ENCODE measurements around the gene CYP2A7.
"Not testable (repeated sequence)": the region's sequence is repeated elsewhere in the genome, so short reads cannot be mapped to it uniquely, and the experiment has no call there.

The CYP2A7 gene

DNA sequence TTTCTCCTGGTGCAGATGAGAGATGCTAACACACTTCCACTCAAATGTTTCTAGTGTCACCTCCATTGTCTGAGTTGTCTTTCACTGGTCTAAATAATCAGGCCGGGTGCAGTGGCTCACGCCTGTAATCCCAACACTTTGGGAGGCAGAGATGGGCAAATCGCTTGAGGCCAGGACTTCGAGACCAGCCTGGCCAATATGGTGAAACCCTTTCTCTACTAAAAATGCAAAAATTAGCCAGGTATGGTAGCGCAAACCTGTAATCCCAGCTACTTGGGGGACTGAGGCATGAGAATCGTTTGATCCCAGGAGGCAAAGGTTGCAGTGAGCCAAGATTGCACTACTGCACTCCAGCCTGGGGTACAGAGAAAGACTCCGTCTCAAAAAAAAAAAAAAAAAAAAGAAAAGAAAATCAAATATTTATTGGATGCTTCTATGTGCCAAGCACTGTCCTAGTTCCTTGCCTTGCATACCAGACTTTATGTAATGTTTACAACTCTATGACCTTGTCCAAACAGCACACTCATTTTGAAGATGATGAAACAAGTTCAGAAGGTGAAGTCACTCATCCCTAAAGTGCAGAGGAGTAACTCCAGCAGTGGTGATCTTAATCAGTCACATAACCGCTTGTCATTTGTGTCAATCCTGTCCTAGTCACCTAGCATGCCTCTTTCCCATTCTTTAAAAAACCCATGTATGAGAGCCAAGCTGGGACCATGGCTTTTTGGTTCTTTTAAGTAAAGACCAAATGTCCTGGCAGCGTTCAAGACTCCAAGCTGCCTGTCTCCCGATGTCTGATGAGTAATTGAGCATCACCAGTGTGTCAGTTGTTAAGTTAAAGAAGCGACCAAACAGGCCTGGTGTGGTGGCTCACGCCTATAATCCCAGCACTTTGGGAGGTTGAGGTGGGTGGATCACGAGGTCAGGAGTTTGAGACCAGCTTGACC is 15.1 kb upstream of the CYP2A7 start:
- DNase-seq: not testable (repeated sequence)

DNA sequence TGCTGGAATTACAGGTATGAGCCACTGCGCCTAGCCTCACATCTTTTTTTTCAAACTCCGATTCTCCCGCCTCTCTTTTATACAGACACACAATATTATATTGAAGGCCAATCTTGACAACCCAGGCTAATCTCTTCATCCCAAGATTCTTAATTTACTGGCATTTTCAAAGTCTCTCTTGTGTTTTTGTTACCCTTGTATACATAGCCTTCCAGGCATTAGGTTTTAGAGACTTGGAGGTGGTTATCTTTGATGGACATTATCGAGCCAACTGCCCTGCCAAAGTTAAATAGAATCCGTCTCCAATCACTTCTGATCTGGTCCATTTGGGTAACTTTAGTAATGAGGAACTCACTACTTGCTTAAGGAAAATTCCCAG is 14.4 kb upstream of the CYP2A7 start:
- DNase-seq: no peak

DNA sequence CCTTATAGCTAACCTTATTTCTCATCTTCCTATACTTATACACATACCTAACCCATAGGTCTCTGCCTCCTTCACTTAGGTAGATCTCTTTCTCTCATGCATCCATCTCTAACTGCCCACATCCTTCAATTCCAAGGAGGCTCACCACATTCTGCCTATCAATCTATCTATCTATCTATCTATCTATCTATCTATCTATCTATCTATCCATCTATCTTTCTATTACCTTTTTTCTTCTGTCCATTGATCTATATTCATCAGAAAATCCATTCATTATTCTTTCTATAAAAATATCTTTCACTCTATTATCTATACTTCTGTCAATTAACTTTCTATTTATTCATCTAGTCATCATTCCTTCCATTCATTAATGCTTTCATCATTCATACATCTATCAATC is 11.1 kb upstream of the CYP2A7 start:
- DNase-seq: no peak

DNA sequence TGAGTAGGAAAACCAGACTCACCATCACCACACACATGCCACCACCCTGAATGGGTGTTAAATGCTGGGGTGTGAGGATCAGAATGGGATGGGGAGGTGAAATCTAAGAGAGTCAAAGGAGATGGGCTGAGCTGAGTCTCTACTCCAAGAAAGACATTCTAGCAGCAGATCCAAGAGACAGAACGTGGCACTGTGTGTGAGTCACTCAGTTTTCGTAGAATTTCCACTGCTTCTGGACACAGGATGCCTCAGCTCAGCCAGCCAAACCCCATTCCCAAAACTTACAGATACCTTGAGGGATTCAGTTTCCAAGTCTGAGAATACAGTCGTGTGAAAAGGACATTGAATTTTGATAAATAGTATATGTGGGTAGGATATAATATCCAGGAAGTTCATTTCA is 7.3 kb upstream of the CYP2A7 start:
- no peak for DNase-seq

DNA sequence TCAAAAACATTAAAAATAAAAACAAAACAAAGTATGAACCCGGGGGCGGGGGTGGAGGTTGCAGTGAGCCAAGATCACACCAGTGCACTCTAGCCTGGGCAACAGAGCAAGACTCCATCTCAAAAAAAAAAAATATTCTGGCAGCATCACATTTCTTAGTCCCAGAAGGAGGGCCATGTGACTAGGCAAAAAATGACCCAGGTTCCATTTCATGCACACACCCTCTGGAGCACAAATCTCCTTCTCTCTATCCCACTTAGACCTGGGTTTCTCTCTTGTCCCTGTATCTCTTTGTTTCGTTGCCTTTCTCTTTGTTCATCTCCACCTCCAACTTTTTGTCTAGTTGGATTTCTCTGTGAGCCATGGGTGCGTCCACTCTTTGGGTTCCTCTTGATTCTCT is 6.2 kb upstream of the CYP2A7 start:
- no peak for DNase-seq

DNA sequence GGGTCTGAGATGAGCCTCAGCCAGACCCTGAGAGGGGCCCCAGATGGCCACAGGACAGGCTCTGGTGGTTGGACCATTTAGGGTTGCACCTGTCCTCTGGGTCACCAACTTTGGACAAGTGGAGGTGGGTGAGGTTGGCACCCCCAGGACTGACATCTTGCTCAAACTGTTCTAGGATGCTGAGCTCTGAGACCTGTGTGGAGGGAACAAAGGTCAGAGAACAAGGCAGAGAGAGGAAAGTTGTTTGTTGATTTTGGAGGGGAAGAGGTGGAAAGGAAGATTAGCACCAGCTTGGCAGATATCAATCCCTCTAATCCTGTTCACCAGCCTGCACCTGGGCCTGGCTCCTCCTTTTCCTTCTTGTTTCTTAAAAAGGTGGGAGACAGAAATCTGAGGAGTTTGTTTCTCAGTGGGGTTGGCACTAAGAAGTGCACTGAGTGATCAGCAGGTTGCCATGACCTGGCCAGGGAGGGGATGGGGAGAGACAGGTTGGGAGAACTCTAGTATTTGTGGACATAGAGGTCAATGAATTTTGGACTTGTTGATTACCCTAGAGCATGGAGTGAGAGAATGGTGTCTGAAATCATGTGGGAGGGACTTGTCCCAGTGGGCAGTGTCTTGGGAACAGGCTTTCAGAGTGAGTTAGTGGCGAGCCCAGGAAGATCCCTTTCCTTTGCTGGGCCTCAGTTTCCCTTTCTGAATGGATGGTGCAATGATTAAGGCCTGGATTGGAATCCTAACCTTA is 2.3 kb upstream of the CYP2A7 start:
- DNase-seq: not testable (repeated sequence)

DNA sequence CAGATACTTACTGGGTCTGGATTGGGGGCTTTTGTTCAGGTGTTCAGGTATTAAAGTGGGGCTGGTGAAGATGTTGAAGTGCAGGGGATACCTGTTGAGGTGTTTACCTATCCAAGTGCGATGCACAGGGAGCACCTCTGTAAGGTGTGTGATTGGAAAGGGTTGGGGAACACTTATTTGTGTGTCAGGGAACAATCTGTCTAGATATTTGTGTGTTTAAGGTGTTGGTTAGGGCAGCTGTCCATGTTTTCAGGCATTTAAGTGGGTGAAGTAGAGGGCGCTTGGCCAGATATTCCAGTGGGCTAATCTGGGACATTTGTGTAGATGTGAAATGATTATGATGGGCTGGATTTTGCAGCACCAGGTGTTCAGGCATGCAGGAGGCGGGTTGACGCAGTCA is 2.7 kb downstream of the CYP2A7 start:
- not testable (repeated sequence) for DNase-seq

DNA sequence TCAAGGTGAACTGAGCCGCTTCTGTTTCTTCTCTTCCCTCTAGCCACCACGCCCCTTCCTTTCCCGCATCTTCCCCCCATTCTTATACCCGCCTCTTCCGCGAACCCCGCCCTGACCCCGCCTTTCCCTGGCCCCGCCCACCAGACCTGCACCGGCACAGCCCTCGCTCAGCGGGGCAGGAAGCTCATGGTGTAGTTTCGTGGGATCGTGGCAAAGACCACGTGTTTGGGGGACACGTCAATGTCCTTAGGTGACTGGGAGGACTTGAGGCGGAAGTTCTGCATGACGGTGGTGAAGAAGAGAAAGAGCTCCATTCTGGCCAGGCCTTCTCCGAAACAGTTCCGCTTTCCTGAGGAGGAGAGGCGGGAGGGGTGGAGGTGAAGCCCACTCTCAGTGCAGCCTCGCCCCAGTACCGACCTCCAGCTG is 6.5 kb downstream of the CYP2A7 start:
- not testable (repeated sequence) for DNase-seq

DNA sequence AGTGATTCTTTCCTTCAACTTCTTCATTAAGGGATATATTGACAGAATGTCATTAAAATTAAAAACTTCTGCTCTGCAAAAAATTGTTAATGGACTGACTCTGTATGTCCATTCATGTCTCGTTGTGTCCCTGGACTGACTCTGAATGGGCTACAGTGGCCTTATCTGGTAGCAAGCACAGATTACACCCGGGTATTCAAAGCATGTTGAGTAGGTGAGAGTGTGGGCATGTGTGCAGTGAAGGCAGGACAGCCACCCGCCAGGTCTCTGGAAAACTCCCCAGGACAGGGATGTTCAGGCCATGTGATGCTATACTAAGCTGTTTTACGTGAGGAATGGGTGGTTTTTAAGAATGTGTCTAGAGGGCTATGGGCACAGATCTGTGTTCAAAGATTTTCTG is 7.2 kb downstream of the CYP2A7 start:
- DNase-seq: not testable (repeated sequence)

DNA sequence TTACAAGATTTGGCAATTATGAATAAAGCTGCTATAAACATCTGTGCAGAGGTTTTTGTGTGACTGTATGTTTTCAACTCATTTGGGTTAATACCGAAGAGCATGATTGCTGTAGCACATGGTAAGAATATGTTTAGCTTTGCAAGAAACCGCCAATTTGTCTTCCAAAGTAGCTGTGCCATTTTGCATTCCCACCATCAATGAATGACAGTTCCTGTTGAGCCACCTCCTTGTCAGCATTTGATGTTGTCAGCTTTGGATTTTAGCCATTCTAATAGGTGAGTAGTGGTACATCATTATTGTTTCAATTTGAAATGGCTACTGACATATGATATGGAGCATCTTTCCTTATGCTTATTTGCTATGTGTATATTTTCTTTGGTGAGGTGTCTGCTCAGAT is 8.2 kb downstream of the CYP2A7 start:
- DNase-seq: not testable (repeated sequence)

DNA sequence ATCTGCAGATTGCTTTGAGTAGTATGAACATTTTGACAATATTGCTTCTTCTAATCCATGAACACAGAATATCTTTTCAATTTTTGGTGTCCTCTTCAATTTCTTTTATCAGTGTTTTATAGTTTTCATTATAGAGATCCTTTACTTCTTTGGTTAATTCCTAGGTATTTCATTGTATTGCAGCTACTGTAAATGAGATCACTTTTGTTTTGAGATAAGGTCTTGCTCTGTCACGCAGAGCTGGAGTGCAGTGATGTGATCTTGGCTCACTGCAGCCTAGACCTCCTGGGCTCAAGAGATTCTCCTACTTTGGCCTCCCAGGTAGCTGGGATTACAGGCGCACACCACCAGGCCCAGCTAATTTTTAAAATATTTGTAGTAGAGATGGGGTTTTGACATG is 9.8 kb downstream of the CYP2A7 start:
- DNase-seq: no peak

DNA sequence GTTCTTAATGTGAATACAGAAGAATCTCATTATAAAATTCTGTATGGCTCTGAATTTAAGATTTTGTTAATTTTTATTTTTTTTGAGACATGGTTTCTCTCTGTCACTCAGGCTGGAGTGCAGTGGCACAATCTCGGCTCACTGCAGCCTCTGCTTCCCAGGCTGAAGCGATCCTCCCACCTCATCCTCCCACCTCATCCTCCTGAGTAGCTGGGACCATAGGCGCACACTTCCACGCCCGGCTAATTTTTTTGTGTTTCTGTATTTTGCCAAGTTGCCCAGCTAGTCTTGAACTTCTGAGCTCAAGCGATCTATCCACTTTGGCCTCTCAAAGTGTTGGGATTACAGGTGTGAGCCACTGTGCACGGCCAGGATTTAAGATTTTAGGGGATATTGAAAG is 14.3 kb downstream of the CYP2A7 start:
- no peak for DNase-seq

DNA sequence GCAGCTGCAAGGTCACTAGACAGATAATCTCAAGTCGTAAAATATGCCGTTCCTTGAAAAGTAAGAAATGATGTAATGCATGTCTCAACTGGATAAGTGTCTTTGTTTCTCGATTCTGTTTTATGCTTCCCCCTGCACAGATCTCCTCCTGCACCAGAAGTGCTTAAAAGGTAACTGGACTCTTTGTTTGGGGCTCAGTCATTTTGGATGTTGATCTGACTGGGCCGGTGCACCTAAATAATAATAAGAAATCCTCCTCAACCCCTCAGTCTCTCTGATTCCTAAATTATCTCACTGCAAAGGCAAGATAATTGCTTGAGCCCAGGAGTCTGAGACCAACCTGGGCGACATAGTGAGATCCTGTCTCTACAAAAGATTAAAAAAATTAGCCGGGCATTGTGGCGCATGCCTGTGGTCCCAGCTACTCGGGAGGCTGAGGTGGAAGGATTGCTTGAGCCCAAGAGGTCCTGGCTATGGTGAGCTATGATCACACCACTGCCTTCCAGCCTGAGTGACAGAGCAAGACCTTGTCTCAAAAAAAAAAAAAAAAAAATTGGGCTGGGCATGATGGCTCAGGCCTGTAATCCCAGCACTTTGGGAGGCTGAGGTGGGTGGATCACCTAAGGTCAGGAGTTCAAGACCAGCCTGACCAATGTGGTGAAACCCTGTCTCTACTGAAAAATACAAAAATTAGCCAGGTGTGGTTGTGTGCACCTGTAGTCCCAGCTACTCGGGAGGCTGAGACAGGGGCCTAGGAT is 17.1 kb downstream of the CYP2A7 start:
- not testable (repeated sequence) for DNase-seq

DNA sequence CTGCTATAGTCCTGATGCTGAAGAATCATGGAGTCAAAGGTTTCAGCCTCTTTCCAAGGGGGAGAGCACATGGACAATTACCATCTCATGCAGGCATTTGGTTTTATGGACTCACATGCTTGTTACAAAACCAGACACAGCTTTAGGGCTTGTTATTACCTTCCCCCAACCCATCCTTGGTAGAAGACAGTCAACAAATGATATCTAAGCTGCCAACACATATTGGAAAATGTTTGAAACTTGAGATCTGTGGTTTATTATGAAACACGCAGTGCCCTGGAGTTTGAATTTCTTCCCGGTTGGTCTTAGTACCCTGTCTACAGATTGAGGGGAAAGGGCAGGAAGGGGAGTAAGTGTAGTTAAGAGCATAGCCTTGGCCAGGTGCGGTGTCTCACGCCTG is 19.2 kb downstream of the CYP2A7 start:
- no peak for DNase-seq

DNA sequence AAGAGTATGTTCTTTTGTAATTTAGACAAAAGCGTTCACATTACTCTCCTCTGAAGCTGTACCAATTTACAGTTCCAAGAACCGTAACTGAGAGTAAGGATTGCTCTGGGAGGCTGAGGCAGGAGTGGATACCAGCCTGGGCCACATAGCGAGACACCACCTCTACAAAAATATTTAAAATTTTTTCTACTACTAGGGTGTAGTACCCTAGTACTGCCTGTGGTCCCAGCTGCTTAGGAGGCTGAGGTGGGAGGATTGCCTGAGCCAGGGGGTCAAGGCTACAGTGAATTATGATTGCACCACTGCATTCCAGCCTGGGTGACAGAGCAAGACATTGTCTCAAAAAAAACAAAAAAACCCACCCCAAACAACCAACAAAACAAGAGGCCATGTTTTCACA is 19.7 kb downstream of the CYP2A7 start:
- no peak for DNase-seq

DNA sequence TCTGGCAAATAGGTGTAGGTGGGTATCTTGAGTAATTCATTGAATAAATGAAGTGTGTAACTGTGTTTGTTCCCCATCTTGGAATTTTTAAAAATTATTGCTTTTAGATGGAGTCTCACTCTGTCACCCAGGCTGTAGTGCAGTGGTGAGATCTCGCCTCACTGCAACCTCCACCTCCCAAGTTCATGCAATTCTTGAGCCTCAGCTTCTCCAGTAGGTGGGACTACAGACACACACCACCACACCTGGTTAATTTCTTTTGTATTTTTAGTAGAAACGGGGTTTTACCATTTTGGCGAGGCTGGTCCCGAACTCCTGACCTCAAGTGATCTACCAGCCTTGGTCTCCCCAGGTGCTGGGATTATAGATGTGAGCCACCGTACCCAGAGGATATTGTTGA is 23.9 kb downstream of the CYP2A7 start:
- no peak for DNase-seq

DNA sequence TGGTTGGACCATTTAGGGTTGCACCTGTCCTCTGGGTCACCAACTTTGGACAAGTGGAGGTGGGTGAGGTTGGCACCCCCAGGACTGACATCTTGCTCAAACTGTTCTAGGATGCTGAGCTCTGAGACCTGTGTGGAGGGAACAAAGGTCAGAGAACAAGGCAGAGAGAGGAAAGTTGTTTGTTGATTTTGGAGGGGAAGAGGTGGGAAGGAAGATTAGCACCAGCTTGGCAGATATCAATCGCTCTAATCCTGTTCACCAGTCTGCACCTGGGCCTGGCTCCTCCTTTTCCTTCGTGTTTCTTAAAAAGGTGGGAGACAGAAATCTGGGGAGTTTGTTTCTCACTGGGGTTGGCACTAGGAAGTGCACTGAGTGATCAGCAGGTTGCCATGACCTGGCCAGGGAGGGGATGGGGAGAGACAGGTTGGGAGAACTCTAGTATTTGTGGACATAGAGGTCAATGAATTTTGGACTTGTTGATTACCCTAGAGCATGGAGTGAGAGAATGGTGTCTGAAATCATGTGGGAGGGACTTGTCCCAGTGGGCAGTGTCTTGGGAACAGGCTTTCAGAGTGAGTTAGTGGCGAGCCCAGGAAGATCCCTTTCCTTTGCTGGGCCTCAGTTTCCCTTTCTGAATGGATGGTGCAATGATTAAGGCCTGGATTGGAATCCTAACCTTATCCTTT is 29.4 kb downstream of the CYP2A7 start:
- DNase-seq: not testable (repeated sequence)

DNA sequence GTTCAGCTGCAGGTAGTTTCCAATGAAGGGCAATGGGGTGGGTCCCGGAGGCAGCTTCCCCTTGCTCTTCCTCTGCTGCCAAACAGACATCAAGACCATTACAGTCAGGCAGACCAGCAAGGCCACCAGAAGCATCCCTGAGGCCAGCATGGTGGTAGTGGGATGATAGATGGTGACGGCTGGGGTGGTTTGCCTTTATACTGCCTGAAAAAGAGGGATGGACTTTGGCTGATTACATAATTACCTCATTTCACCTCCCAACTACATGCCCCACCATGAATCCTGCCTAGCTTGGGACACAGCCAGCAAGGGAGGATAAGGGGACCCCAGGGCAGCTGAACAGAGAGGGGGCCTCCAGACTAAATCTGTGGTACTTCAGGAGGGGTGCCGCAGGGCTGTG is 31.8 kb downstream of the CYP2A7 start, which contains the start of gene CYP2A6:
CYP2A6 (minus strand) TSS at position 171 of the 400 bp plus-strand sequence; CDS start at position 150, 21 bp downstream.
- DNase-seq: not testable (repeated sequence)

DNA sequence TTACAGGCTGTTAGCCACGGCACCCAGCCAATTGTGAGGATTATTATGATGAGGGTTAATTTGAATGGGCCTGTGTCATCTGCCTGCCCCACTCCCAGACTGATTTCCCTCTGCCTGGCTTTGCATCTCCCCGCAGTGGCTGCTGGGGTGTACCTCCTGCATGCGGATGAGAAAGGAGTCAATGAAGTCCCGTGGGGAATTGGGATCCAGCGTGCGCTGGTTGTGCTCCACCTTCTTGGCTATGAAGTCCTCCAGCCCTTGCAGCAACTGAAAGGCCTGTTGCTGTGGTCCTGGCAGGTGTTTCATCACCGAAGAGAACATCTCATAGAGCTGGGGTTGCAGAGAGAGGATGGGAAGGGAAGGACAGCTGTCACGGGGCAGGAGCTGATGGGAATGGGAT is 35.3 kb downstream of the CYP2A7 start:
- DNase-seq: not testable (repeated sequence)

DNA sequence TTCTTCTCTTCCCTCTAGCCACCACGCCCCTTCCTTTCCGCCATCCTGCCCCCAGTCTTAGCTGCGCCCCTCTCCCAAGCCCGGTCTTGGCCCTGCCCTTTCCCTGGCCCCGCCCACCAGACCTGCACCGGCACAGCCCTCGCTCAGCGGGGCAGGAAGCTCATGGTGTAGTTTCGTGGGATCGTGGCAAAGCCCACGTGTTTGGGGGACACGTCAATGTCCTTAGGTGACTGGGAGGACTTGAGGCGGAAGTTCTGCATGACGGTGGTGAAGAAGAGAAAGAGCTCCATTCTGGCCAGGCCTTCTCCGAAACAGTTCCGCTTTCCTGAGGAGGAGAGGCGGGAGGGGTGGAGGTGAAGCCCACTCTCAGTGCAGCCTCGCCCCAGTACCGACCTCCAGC is 38.4 kb downstream of the CYP2A7 start:
- not testable (repeated sequence) for DNase-seq

DNA sequence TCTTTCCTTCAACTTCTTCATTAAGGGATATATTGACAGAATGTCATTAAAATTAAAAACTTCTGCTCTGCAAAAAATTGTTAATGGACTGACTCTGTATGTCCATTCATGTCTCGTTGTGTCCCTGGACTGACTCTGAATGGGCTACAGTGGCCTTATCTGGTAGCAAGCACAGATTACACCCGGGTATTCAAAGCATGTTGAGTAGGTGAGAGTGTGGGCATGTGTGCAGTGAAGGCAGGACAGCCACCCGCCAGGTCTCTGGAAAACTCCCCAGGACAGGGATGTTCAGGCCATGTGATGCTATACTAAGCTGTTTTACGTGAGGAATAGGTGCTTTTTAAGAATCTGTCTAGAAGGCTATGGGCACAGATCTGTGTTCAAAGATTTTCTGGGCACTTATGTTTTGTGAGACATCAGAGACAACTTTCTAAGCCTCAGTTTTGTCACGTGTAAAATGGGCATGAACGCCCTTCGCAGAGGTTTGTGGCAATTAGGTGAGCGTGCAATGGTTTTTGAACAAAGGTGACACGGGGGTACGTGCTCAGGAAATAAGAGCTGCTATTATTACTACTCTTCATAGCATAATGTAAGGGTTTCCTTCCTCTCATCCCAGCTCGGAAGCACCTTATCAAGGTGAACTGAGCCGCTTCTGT is 38.9 kb downstream of the CYP2A7 start:
- not testable (repeated sequence) for DNase-seq

DNA sequence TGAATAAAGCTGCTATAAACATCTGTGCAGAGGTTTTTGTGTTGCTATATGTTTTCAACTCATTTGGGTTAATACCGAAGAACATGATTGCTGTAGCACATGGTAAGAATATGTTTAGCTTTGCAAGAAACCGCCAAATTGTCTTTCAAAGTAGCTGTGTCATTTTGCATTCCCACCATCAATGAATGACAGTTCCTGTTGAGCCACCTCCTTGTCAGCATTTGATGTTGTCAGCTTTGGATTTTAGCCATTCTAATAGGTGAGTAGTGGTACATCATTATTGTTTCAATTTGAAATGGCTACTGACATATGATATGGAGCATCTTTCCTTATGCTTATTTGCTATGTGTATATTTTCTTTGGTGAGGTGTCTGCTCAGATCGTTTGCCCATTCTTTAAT is 40.0 kb downstream of the CYP2A7 start:
- DNase-seq: not testable (repeated sequence)

Data from NCI-H446 treated with DMSO at 0.1 percent for 48 hours (cell line).